MCF 10A (cell line): ENCODE data around the gene UBQLN4. TPM values are rescaled to one million over a fixed set of nuclear protein-coding genes. Genes with fewer than 3 reads are reported as not detected.

ENCODE experiments used
- BruUV-seq: library from RNA; stranded (reverse); fragments of 400-500 nt; replicated peaks from 2 replicates; lab custom pipeline; 2021; lab: Mats Ljungman, UMichigan
- CTCF ChIA-PET: fragments of 300-600 bp; sonication (Branson Sonifier 250); formaldehyde crosslinking; extraction: SDS; loops from one replicate; lab custom pipeline; 2021; ENCODE audit warnings: antibody characterized with exemption, inconsistent platforms; lab: Yijun Ruan, JAX
- POLR2A ChIA-PET: fragments of 300-600, 350-650 bp; sonication (Branson Sonifier 250); formaldehyde crosslinking; extraction: SDS; loops from one replicate; lab custom pipeline; 2020; ENCODE audit warnings: antibody characterized with exemption, inconsistent platforms; lab: Yijun Ruan, JAX
- DNase-seq: peaks from one replicate; pipeline ENCODE4 v3.0.0-alpha.2; 2018; ENCODE audit not compliant: unreplicated experiment
- H3K27ac Mint-ChIP-seq: one replicate; pipeline ENCODE4 v1.8.0; 2022; ENCODE audit warnings: mild to moderate bottlenecking, low read depth, mixed read lengths; ENCODE audit not compliant: unreplicated experiment
- H3K27me3 Mint-ChIP-seq: one replicate; pipeline ENCODE4 v1.8.0; 2022; ENCODE audit warnings: mixed read lengths; ENCODE audit not compliant: insufficient read depth, unreplicated experiment
- H3K36me3 Mint-ChIP-seq: one replicate; pipeline ENCODE4 v1.8.0; 2022; ENCODE audit warnings: mild to moderate bottlenecking, moderate library complexity, mixed read lengths; ENCODE audit not compliant: insufficient read depth, unreplicated experiment
- H3K4me1 Mint-ChIP-seq: one replicate; pipeline ENCODE4 v1.8.0; 2022; ENCODE audit warnings: mixed read lengths; ENCODE audit not compliant: insufficient read depth, unreplicated experiment
- H3K4me3 Mint-ChIP-seq: one replicate; pipeline ENCODE4 v1.8.0; 2022; ENCODE audit warnings: mild to moderate bottlenecking, moderate library complexity, mixed read lengths; ENCODE audit not compliant: unreplicated experiment
- H3K9me3 Mint-ChIP-seq: one replicate; pipeline ENCODE4 v1.8.0; 2022; ENCODE audit warnings: mixed read lengths; ENCODE audit not compliant: unreplicated experiment
- intact Hi-C: fragments of 100-400 bp; cut with micrococcal nuclease; formaldehyde crosslinking; loops from 2 replicates; pipeline ENCODE4 v1.14.1; 2022
- total RNA-seq: library from RNA; stranded (reverse); gene quantifications from 2 replicates; pipeline ENCODE4 v1.2.3, GENCODE V29; 2022
- TF ChIP-seq, protein P1 (sequence below): fragments of 200-600 bp; IDR thresholded peaks from one replicate; pipeline ENCODE4 v1.8.0; 2022; ENCODE audit warnings: antibody characterized with exemption, mild to moderate bottlenecking; ENCODE audit not compliant: unreplicated experiment

The UBQLN4 gene
- total RNA-seq, 1 experiment from 2014 or later = 49.0 TPM

DNA sequence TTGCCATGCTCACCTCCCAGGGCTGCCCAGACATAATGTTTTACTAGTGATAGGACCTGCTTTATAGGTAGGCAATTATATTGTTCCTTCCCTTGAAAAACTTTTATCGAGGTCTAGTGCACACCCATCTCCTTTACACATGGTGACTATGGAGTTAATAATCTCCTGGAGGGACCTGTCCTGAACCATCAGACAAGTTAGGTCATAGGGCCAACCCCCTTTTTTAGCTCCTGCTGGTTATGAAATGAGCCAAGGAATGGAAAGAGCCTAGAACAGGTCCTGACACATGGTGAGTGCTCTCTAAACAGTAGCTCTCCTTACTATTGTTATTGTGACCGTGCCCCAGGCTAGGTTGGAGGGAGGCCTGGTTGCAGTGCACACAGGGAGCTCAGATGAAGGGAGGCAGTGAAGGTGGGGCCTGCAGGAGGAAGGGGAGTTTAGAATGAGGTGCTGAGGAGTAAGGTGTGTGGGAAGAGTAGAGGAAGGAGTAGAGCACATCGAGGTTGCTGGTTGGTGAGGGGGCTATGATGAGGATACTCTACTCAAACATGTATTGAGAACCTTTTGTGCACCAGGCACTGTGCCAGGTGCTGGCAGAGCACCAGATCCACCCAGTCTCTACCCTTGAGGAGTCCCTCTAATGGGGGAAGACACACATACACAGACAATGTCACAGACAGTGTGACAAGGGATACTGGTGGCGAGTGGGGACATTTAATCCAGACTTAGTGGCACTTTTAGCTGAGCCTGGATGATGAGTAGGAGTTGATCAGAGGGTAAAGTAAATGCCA, 46.8 kb upstream of the UBQLN4 start:
- Mint-ChIP-seq H3K9me3 (no peaks in the 10 kb centered on the region), H3K4me1 (peaks cover 61% of the 10 kb centered on the region), H3K27ac (peak overlapping the region; percentile 1), H3K36me3 (peaks cover 7% of the 10 kb centered on the region), H3K27me3 (no peaks in the 10 kb centered on the region), H3K4me3 (no peak overlapping the region)
- intact Hi-C loops = no loop called here
- ChIA-PET CTCF (interaction anchor here (0.5 to 26.9 kb wide), 4 partner anchors 9 to 678 kb away, joined by 3 to 1892 read pairs (median 379); partner anchors contain the start of genes LMNA and SEMA4A), POLR2A (interaction anchor here (0.7 to 28.2 kb wide), 5 partner anchors 8 to 113 kb away, joined by 4 to 960 read pairs (median 6); partner anchors contain the start of genes LMNA and PMF1)
- TF ChIP-seq, protein P1, sequence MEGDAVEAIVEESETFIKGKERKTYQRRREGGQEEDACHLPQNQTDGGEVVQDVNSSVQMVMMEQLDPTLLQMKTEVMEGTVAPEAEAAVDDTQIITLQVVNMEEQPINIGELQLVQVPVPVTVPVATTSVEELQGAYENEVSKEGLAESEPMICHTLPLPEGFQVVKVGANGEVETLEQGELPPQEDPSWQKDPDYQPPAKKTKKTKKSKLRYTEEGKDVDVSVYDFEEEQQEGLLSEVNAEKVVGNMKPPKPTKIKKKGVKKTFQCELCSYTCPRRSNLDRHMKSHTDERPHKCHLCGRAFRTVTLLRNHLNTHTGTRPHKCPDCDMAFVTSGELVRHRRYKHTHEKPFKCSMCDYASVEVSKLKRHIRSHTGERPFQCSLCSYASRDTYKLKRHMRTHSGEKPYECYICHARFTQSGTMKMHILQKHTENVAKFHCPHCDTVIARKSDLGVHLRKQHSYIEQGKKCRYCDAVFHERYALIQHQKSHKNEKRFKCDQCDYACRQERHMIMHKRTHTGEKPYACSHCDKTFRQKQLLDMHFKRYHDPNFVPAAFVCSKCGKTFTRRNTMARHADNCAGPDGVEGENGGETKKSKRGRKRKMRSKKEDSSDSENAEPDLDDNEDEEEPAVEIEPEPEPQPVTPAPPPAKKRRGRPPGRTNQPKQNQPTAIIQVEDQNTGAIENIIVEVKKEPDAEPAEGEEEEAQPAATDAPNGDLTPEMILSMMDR = no peak
- peak; percentile 81 for DNase-seq
- BruUV-seq = no TSS peak

- Mint-ChIP-seq H3K4me3 (no peak overlapping the region), H3K27me3 (no peaks in the 10 kb centered on the region), H3K4me1 (peaks cover 52% of the 10 kb centered on the region), H3K27ac (no peak overlapping the region), H3K9me3 (no peaks in the 10 kb centered on the region), H3K36me3 (peaks cover under 1% of the 10 kb centered on the region)
- ChIA-PET CTCF (interaction anchor here (0.6 to 26.9 kb wide), 5 partner anchors 3 to 142 kb away, joined by 3 to 1892 read pairs (median 234); partner anchors contain the start of genes LMNA and SEMA4A), POLR2A (interaction anchor here (0.9 to 28.2 kb wide), 4 partner anchors 8 to 183 kb away, joined by 4 to 960 read pairs (median 5); partner anchors contain the start of genes LMNA and SMG5)
- no TSS peak for BruUV-seq
- TF ChIP-seq, protein P1 = no peak
- intact Hi-C loops = no loop called here
- no peak for DNase-seq
These were observed 45.7 kb upstream of the UBQLN4 start for GRCh38 chr1:156099282-156099681.

GRCh38 chr1:156098784-156099183, 45.2 kb upstream of the UBQLN4 start:
- DNase-seq = no peak

More at GRCh38 chr1:156098784-156099183, 45.2 kb upstream of the UBQLN4 start:
- Mint-ChIP-seq H3K27me3 (no peaks in the 10 kb centered on the region), H3K27ac (no peak overlapping the region), H3K36me3 (no peaks in the 10 kb centered on the region), H3K4me1 (peaks cover 47% of the 10 kb centered on the region), H3K4me3 (no peak overlapping the region), H3K9me3 (no peaks in the 10 kb centered on the region)
- intact Hi-C loops = no loop called here
- CTCF ChIA-PET = interaction anchor here (0.6 to 26.9 kb wide), 5 partner anchors 4 to 129 kb away, joined by 3 to 1892 read pairs (median 234); partner anchors contain the start of genes LMNA and SEMA4A
- POLR2A ChIA-PET = interaction anchor here (0.9 to 28.2 kb wide), 3 partner anchors 8 to 183 kb away, joined by 3 to 960 read pairs (median 4); partner anchors contain the start of genes LMNA and SMG5
- TF ChIP-seq, protein P1 = no peak
- BruUV-seq = no TSS peak
